Fibroblast of gingiva (primary cell): Measurements from ENCODE around the gene PITX2.

Source experiments
- DNase-seq: peaks from one replicate; pipeline ENCODE4 v3.0.0-alpha.2; 2011; ENCODE audit warnings: low read depth

Gene PITX2

DNA sequence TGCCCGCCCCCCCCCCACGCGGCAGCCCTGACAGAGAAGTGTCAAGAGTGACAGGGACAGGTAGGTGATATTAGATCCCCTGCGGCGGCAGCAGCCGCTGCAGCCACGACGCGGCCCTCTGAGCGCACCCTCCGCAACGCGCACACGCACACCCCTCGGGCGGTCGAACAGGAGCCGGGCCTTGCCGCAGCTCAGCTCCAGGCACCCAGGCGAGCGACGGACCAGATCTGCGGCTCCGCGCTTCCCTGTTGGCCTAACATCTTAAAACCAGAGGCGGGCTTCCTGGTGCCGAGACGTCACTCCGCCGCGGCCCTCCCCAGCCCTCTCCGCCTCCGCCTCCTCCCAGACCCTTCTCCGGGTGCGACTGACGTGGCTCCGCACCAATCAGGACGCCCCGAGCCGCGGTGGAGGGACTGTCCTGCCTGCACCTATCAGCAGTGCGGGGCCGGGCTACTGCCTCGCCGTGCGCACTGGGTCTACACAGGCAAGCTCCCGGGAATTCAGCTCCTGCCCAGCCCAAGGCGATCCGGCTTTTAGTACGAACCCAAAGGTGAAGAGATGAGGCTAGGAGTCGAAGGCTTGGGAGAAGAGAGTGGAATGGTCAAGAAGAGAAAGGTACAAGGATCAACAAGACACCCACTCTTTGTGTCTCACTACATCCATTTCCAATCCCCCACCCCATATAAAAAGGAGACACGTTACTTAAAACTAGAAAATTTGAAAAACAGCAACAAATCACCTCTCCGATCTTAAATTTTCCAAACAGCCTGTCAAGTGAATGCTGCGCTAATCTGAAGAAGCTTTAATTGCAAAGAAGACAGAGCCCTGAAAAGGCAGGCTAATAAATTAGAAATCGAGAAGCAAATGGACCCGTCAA is at the start of gene PITX2:
Gene PITX2 (minus strand): TSS at position 237 of the 877 bp plus-strand sequence. CDS start 617 bp downstream, outside the sequence.
- DNase-seq = peak; percentile 54

GRCh38 chr4:110671679-110672078 is 48.8 kb upstream of the PITX2 start:
- DNase-seq = no peak

- no peak for DNase-seq
Measured at GRCh38 chr4:110669663-110670062, 46.8 kb upstream of the PITX2 start.

GRCh38 chr4:110668463-110669235 is 45.8 kb upstream of the PITX2 start:
- no peak for DNase-seq

DNA sequence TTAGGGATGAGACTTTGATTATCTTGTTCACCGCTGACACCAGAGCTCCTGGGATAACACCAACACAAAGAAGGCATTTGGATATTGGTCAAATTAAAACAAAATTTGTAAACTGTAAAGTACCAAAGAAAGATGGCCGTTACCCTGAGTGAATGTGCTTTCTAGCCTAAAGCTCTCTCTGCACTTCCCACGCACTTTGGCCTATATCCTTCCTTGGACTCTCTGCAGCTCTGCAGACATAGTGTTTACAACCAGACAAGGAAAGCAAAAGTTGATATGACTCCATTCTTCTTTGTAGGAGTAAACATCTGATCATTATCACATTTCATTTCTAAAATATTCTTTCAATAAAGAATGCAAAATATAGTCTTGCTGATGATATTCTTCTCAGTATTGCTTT is 44.8 kb upstream of the PITX2 start:
- no peak for DNase-seq

DNA sequence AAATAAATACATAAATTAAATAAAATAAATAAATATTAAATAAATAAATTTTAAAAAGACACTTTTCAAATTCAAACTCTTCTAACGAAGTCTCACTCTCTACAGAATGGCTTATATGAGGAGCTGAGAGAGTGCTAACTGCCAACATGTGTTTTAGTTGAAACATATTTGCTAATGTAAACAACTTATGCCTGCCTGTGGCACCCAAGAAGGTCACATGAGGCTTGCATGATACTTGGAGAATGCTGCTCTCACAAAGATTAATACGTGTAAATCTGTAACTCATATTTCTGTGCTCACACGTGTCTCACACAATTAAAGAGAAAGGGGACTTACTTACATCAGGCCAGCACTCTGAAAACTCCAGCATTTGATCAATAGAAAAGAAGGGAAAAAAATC is 43.2 kb upstream of the PITX2 start:
- DNase-seq = no peak

DNA sequence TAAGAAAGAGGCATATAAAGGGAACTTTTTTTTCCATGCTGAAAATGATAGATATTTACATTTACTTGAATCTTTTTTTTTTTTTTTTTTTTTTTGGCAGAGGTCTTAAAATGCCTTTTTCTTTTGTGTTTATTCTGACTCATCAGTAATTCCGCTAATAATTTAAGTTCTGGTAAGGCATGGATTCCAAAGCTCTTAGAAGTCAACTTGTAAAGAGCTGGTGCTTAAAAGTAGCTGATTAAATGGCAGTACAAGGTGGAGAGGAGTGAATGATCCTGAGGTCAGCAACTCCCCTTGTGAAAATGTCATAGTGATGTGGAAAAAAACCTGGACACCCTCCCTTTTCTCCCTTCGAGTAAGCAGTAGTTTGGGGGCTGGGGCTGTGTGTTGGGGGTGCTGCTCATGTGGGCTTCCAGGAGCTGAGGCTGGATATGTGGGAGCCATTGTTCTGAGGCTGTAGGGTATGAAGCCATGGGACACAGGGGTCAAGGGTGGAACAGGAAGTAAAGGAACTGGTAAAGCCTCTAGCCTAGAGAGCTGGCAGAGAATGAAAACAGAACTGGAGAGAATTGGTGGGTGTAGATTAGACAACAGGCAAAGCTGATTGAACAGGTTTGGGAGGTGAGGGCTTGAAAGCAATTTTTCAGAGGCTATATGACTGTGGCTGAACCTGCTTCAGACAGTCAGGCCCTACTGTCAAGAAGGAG is 41.0 kb upstream of the PITX2 start:
- no peak for DNase-seq

- no peak for DNase-seq
Measured at GRCh38 chr4:110663206-110663605, 40.3 kb upstream of the PITX2 start.

- no peak for DNase-seq
Measured at GRCh38 chr4:110660755-110661154, 37.9 kb upstream of the PITX2 start.

DNA sequence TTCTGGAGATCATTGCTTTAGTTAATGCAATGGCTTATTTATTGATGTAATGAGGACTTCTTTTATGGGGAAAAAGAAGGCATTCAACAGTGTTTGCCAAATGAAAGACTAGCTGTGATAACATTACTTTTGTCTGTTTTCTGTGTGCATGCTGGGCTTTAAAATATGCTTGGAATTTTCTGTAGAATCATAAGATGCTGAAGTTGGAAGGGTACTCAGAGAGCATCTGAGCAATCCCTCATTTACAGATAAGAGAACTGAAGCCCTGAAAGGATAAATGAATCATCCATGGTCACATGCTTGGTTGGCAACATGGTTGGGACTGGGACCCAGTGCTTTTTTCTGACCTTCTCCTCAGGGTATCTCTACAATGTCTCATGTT is 31.4 kb upstream of the PITX2 start:
- no peak for DNase-seq

DNA sequence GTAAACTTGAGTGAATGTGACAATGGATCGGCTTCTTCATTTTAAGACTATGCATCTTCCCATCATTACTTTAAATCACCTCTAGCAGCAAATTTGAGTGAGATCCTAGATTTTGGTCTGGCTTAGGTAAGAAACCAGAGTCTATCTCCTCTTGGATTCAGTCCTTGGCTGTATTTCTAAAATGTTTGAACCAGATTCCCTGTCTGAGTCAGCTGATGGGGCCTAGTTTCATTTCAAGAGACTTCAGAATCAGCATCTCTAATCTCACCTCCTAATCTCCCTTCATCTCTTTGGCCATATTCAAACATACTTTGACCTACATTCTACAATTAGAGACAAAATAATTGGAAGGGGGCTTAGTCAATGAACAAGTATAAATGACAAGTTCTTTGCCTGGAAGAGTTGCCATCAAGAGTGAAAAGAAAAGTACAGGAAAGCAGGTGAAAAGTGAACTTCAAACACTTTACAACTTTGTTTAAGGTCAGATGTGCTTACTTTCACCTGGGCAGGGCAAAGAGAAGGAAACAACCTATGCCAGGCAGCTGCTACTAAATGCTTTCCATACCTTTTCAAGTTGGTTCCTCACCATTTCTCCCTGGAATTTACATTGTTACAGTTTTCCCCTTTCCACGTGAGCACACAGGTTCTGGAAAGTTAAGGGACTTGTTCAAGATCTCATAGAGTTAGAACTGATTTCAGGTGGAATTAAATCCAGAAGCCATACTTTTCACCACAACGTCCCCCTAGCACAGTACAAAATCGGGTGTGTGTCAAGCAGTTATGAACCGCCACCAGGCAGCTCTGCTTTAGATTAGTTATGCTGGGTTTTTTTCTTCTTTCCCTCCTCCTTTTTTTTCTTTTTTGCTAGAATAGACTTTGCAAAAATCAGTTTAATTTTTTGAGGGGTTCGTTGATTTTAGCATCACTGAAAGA is 30.7 kb upstream of the PITX2 start:
- no peak for DNase-seq

DNA sequence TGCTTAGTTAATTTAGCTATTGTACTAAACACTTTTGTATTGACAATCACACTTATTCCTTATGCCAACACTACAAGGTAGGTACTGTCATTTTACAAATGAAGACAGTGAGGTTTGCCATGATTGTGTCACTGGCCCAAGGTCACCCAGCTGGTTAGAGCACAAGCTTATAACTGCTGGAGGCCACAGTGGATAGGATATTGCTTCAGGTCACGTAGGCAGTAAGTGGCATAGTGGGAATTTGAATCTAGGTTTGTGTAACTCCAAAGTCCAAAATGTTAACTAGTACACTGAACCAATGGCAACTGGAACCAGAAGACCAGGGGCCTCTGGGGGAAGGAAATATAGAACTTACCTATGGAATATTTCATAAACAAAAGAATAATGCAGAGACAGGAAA is 21.1 kb upstream of the PITX2 start:
- no peak for DNase-seq

DNA sequence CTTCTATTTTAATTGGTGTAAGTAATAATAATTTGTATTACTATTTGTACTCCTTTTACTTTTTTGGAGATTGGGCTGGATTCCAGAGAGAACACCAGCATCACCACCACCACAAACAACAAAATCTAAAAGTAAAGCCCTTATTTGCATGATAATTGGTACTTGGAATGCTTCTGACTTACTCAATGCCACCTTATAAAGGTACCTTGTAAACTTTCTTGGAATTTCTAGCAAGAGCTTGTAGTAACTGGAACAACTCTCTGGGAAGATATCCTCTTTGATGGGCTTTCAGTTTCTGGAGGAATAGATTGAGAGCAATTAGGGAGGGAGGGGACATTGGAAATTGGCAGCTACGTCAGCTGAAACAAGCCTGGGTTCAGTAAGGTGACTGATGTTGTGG is 20.2 kb upstream of the PITX2 start:
- no peak for DNase-seq

DNA sequence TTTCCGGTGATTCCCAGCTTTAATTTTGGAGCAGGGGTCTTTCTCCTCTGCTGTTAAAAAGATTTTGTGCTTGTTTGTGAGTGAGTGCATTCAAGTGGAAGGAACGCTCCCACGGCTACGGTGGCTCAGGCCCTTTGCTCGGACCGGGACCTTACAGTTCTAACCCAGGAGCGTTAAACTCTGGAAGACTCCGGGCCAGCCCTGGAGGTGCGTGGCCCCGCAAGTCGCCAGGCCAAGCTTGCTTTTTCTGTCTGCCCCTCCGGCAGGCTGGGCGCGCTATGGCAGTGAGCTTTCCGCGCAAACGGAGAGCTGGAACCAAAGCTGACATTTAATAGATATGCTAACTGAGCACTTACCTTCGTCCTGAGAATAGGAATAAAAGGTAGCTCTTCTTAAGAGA is 18.3 kb upstream of the PITX2 start:
- no peak for DNase-seq

DNA sequence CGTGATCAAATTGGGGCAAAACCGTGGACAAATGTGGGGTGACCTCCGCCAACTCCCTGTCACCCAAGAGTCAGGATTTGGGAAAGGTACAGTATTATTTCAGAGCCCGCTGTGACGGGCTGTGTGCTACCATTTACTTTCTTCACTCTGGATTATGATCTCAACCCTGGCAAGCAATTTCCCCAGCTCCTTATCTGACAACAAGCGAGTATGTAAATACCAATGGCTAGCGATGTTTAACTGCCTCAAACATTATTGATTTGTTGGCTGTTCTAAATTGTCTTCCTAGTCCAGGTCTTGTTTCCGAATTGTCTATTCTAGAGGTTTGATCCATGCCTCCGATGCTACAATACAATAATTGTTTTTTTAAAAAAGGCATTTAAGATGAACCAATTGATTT is 17.7 kb upstream of the PITX2 start:
- DNase-seq = no peak

GRCh38 chr4:110639207-110640090 is 16.6 kb upstream of the PITX2 start:
- no peak for DNase-seq

GRCh38 chr4:110638089-110638746 is 15.3 kb upstream of the PITX2 start:
- DNase-seq = no peak

- DNase-seq = no peak
Measured at GRCh38 chr4:110637408-110638088, 14.7 kb upstream of the PITX2 start.

DNA sequence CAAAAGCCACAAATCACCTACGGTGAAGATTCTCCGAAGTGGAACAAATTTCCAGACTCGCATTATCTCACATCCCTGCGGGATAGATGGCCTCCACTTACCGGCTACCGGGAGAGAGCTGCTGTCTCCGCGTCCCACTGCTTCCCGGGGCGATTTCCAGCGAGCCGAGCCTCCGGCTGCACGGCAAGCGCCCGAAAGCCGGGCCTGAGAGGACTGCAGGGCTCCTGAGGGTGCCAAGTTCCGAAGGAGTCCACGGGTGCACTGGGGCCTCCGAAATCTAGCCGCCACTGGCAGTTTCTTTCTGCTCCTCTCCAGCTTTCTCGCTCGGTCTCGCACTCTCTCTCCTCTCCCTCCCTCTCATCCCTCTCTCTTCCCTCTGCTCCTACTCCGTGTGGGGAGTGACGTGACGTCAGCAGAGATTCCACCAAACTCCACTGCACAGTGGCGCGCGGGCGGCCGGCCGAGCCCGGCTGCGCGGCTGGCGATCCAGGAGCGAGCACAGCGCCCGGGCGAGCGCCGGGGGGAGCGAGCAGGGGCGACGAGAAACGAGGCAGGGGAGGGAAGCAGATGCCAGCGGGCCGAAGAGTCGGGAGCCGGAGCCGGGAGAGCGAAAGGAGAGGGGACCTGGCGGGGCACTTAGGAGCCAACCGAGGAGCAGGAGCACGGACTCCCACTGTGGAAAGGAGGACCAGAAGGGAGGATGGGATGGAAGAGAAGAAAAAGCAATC is 14.0 kb upstream of the PITX2 start:
- DNase-seq = peak; percentile 4
